ENCODE data around the gene PNPLA1.

GRCh38 chr6:36301781-36302180 lies 31.9 kb downstream of the PNPLA1 start:
- TF ChIP-seq, protein P1, sequence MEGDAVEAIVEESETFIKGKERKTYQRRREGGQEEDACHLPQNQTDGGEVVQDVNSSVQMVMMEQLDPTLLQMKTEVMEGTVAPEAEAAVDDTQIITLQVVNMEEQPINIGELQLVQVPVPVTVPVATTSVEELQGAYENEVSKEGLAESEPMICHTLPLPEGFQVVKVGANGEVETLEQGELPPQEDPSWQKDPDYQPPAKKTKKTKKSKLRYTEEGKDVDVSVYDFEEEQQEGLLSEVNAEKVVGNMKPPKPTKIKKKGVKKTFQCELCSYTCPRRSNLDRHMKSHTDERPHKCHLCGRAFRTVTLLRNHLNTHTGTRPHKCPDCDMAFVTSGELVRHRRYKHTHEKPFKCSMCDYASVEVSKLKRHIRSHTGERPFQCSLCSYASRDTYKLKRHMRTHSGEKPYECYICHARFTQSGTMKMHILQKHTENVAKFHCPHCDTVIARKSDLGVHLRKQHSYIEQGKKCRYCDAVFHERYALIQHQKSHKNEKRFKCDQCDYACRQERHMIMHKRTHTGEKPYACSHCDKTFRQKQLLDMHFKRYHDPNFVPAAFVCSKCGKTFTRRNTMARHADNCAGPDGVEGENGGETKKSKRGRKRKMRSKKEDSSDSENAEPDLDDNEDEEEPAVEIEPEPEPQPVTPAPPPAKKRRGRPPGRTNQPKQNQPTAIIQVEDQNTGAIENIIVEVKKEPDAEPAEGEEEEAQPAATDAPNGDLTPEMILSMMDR (conservative IDR thresholded peaks at IDR 0.05 in 1 of 2, IDR thresholded peaks at IDR 0.05 in 1 of 2; ENCODE audit: low read depth in 1 of 2, low read length in 2 of 2), result no peak
- no peak for TF ChIP-seq EZH2 (IDR thresholded peaks at IDR 0.05; ENCODE audit: low read length, missing control alignments)

Measured in fibroblast of lung (primary cell).